BLaER1 (cell line): ENCODE data around the gene EGFLAM.

Experiments used
- H3K27ac ChIP-seq: shearing (Covaris generic); formaldehyde crosslinking; 2 replicates; pipeline ENCODE4 v1.8.1; 2022
- H3K27me3 ChIP-seq: shearing (Covaris generic); formaldehyde crosslinking; 2 replicates; pipeline ENCODE4 v1.8.1; 2022
- H3K36me3 ChIP-seq: shearing (Covaris generic); formaldehyde crosslinking; 2 replicates; pipeline ENCODE4 v1.8.1; 2022
- H3K4me1 ChIP-seq: shearing (Covaris generic); formaldehyde crosslinking; 2 replicates; pipeline ENCODE4 v1.8.1; 2022
- H3K4me2 ChIP-seq: shearing (Covaris generic); formaldehyde crosslinking; 2 replicates; pipeline ENCODE4 v1.8.1; 2022
- H3K4me3 ChIP-seq: shearing (Covaris generic); formaldehyde crosslinking; 2 replicates; pipeline ENCODE4 v1.8.1; 2022
- H3K9ac ChIP-seq: shearing (Covaris generic); formaldehyde crosslinking; 2 replicates; pipeline ENCODE4 v1.8.1; 2022
- H3K9me3 ChIP-seq: shearing (Covaris generic); formaldehyde crosslinking; 2 replicates; pipeline ENCODE4 v1.8.1; 2022
- H4K20me1 ChIP-seq: shearing (Covaris generic); formaldehyde crosslinking; 2 replicates; pipeline ENCODE4 v1.8.1; 2022
- Cebpa-rat ChIP-seq: shearing (Covaris generic); IDR thresholded peaks from 2 replicates; pipeline ENCODE4 v1.8.1; 2022

The EGFLAM gene

GRCh38 chr5:38509185-38509584, 250.8 kb downstream of the EGFLAM start:
- no peak overlapping the region for H3K9ac ChIP-seq
- no peak overlapping the region for H3K4me2 ChIP-seq
- no peaks in the 10 kb centered on the region for H3K9me3 ChIP-seq
- no peak for TF ChIP-seq Cebpa-rat
- no peaks in the 10 kb centered on the region for H3K36me3 ChIP-seq
- H3K27ac ChIP-seq: no peak overlapping the region
- no peaks in the 10 kb centered on the region for H4K20me1 ChIP-seq
- H3K27me3 ChIP-seq: no peaks in the 10 kb centered on the region
- no peak overlapping the region for H3K4me3 ChIP-seq
- H3K4me1 ChIP-seq: no peaks in the 10 kb centered on the region
